GM23248 (cell line): Measurements from ENCODE around the gene REXO5.

Experiments used
- EZH2 ChIP-seq: fragments of 200-600 bp; sonication (generic); IDR thresholded peaks from 2 replicates; pipeline ENCODE4 v1.6.1; 2018; ENCODE audit warnings: antibody characterized with exemption, mild to moderate bottlenecking; ENCODE audit not compliant: insufficient read depth, poor library complexity, severe bottlenecking
- EZH2phosphoT487 ChIP-seq: fragments of 200-600 bp; sonication (generic); IDR thresholded peaks from 2 replicates; pipeline ENCODE4 v1.6.1; 2018; ENCODE audit warnings: antibody characterized with exemption, moderate library complexity, mild to moderate bottlenecking, low read depth; ENCODE audit not compliant: insufficient read depth

- no peak for TF ChIP-seq EZH2
- no peak for TF ChIP-seq EZH2phosphoT487
These were observed 37.7 kb downstream of the REXO5 start for GRCh38 chr16:20844054-20844453.
